Esophagus muscularis mucosa (tissue), 4 donors: ENCODE data around the gene INTS11. TPM values are rescaled to one million over a fixed set of nuclear protein-coding genes. Genes with fewer than 3 reads are reported as not detected.

Source experiments
- DNase-seq: peaks from one replicate; pipeline ENCODE4 v3.0.0-alpha.2; 2017; ENCODE audit errors: extremely low spot score
- H3K27ac ChIP-seq, 4 donors: fragments of 200-600 bp; sonication (generic); replicated peaks in 1 of 4; 1 replicate in 3 of 4; 2 replicates in 1 of 4; pipeline ENCODE4 v1.5.1; 2016 to 2019; ENCODE audit warnings: mild to moderate bottlenecking in 1 of 4
- H3K27me3 ChIP-seq, 4 donors: fragments of 200-600 bp; sonication (generic); one replicate each; pipeline versions ENCODE4 v1.5.1 to v1.6.0; 2016 to 2019
- H3K36me3 ChIP-seq, 4 donors: fragments of 200-600 bp; sonication (generic); one replicate each; pipeline ENCODE4 v1.5.1; 2016 to 2019
- H3K4me1 ChIP-seq, 4 donors: fragments of 200-600 bp; sonication (generic); one replicate each; pipeline ENCODE4 v1.5.1; 2016 to 2019
- H3K4me3 ChIP-seq, 4 donors: fragments of 200-600 bp; sonication (generic); 1 replicate in 2 of 4; 2 replicates in 2 of 4; pipeline ENCODE4 v1.5.1; 2016 to 2019; ENCODE audit warnings: mild to moderate bottlenecking in 4 of 4, moderate library complexity in 1 of 4
- H3K9me3 ChIP-seq, 4 donors: fragments of 200-600 bp; sonication (generic); 1 replicate in 3 of 4; 2 replicates in 1 of 4; pipeline ENCODE4 v1.5.1; 2016 to 2019
- EP300 ChIP-seq: sonication (generic); formaldehyde crosslinking; IDR thresholded peaks from one replicate; pipeline ENCODE4 v1.6.1; 2017; ENCODE audit warnings: antibody characterized with exemption
- POLR2A ChIP-seq: fragments of 450-650 bp; IDR thresholded peaks from one replicate; pipeline ENCODE4 v1.6.1; 2017; ENCODE audit warnings: antibody characterized with exemption, moderate library complexity, mild to moderate bottlenecking, low read depth
- POLR2AphosphoS5 ChIP-seq, 2 donors: sonication (generic); formaldehyde crosslinking; IDR thresholded peaks; one replicate each; pipeline ENCODE4 v1.6.1; 2017; ENCODE audit warnings: antibody characterized with exemption in 2 of 2
- WGBS: methylation state at CpG from one replicate; pipeline ENCODE4 v1.1.5; 2018; 5-methylcytosine and 5-hydroxymethylcytosine counted together
- intact Hi-C: fragments of 100-400 bp; cut with DNase I; formaldehyde crosslinking; loops from one replicate; pipeline ENCODE4 v1.15.1; 2023
- total RNA-seq, 4 donors: library from RNA; depleted of rRNA; stranded (reverse); fragments of >200 nt; gene quantifications; one replicate each; pipeline versions ENCODE4 v1.1.0 to v1.2.1, GENCODE V29; 2016
- TF ChIP-seq, protein P1 (sequence below), 3 experiments: fragments of 200-600 bp in 2 of 3; fragments of 450-650 bp in 1 of 3; sonication (generic) in 2 of 3; IDR thresholded peaks; one replicate each; pipeline ENCODE4 v1.5.1; 2017 to 2019; ENCODE audit warnings: antibody characterized with exemption in 3 of 3, mild to moderate bottlenecking in 2 of 3, moderate library complexity in 1 of 3

Gene INTS11
- total RNA-seq, 4 donors from 2014 or later = 75.9 to 121 (median 87.8) TPM

DNA sequence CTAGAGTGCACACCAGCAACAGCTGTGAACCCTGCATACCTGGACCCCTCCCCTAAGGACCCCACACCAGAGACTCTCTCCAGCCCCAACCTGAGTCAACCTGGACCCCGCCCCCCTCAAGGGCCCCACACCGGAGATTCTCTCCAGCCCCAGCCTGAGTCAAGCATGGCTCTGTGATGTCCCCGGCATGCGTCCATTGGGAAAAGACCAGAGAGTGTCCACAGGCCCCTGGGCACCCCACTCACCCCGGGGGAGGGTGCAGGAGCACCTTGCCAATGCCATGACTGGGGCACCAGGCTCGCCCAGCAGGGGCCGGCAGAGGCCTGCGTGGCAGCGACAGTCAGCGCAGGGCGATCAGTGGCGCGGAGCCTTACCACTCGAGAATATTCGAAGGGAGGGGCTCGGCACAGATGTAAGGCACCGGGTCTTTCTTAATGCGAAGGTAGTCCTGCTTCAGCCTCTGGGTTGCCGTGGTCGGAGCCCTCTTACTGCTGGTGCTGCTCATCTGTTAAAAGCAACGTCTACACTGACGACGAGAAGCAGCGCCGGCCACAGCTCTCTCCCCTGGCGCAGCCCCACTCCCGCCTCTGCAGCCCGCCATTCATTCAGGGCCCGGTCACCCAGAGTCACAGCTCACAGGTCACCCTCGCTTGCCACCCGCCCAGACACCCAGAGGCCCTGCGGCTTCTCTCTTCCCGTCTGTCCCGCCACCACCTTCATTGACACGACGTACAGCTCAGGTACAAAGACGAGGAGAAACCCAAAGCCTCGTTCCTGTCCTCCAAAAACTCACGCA is 56.8 kb downstream of the INTS11 start:
- TF ChIP-seq POLR2A (no peak), POLR2AphosphoS5 (IDR thresholded peaks at IDR 0.05) (no peak), EP300 (no peak)
- TF ChIP-seq, protein P1, sequence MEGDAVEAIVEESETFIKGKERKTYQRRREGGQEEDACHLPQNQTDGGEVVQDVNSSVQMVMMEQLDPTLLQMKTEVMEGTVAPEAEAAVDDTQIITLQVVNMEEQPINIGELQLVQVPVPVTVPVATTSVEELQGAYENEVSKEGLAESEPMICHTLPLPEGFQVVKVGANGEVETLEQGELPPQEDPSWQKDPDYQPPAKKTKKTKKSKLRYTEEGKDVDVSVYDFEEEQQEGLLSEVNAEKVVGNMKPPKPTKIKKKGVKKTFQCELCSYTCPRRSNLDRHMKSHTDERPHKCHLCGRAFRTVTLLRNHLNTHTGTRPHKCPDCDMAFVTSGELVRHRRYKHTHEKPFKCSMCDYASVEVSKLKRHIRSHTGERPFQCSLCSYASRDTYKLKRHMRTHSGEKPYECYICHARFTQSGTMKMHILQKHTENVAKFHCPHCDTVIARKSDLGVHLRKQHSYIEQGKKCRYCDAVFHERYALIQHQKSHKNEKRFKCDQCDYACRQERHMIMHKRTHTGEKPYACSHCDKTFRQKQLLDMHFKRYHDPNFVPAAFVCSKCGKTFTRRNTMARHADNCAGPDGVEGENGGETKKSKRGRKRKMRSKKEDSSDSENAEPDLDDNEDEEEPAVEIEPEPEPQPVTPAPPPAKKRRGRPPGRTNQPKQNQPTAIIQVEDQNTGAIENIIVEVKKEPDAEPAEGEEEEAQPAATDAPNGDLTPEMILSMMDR (IDR thresholded peaks at IDR 0.05) = no peak
- Histone ChIP-seq H3K9me3 (no peaks in the 10 kb centered on the region), H3K4me1 (peaks cover 29 to 61% (median 40%) of the 10 kb centered on the region in 4 donors), H3K36me3 (peaks cover 33 to 67% (median 60%) of the 10 kb centered on the region in 4 donors), H3K27me3 (no peaks in the 10 kb centered on the region), H3K27ac (no peak overlapping the region), H3K4me3 (no peak overlapping the region)
- intact Hi-C loops = no loop called here
- WGBS = 93% methylated on average over 25 of the region's 39 CpGs
- no peak for DNase-seq

DNA sequence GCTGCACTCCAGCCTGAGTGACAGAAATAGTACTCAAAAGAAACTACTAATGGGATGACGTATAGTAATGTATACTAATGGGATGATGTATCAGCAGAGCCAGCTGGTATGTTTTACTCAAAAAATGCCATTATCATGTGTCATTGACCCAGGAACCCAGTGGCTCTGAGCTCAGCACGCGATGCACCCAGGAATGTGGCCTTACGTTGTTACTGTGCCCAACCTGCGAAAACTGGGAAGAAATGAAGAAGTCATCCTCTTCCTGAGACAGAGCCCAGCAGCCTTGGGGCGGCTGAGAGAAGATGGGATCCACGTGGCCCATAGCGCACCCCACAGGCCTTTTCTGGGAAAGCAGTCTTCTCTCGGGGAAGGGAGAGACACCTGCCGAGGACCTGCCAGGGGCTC is 59.6 kb downstream of the INTS11 start:
- TF ChIP-seq, protein P1 (IDR thresholded peaks at IDR 0.05) = no peak
- no peak for TF ChIP-seq POLR2A
- TF ChIP-seq POLR2AphosphoS5 (IDR thresholded peaks at IDR 0.05) = no peak
- H3K4me3 ChIP-seq = no peak overlapping the region
- H3K27me3 ChIP-seq = no peaks in the 10 kb centered on the region
- no peak for DNase-seq
- no peak overlapping the region for H3K27ac ChIP-seq
- H3K36me3 ChIP-seq = peaks cover 43 to 93% (median 84%) of the 10 kb centered on the region in 4 donors
- H3K4me1 ChIP-seq = peaks cover 5 to 33% (median 15%) of the 10 kb centered on the region in 4 donors
- 73% methylated on average over 10 of the region's 10 CpGs for WGBS
- intact Hi-C loops = no loop called here
- H3K9me3 ChIP-seq = no peaks in the 10 kb centered on the region

DNA sequence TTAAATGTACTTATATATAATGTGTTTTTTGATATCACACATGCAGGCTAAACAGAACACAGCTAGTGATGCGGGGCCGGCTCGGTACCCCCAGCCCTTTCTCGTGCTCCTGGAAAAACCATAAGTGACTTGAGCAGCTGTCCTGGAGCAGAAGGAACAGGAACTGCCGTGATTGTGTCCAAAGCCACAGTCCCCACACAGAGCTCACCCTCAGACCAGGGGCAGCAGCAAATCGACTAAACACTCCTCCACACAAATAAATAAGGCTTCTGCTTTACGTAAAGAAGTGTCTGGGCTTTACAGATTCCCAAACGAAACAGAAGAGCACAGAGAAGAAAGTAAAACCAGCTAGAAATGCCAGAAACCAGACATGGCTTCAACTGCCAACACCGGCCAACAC is 60.4 kb downstream of the INTS11 start:
- no peak for TF ChIP-seq POLR2A
- TF ChIP-seq, protein P1 (IDR thresholded peaks at IDR 0.05) = no peak
- no peak for TF ChIP-seq POLR2AphosphoS5 (IDR thresholded peaks at IDR 0.05)
- TF ChIP-seq EP300 = no peak
- Histone ChIP-seq H3K4me1 (peaks cover 0 to 26% (median 12%) of the 10 kb centered on the region in 4 donors), H3K36me3 (peaks cover 46 to 99% (median 92%) of the 10 kb centered on the region in 4 donors), H3K9me3 (no peaks in the 10 kb centered on the region), H3K27ac (no peak overlapping the region), H3K4me3 (no peak overlapping the region), H3K27me3 (no peaks in the 10 kb centered on the region)
- DNase-seq = no peak
- 82% methylated on average over 9 of the region's 9 CpGs for WGBS
- intact Hi-C loops = no loop called here

DNA sequence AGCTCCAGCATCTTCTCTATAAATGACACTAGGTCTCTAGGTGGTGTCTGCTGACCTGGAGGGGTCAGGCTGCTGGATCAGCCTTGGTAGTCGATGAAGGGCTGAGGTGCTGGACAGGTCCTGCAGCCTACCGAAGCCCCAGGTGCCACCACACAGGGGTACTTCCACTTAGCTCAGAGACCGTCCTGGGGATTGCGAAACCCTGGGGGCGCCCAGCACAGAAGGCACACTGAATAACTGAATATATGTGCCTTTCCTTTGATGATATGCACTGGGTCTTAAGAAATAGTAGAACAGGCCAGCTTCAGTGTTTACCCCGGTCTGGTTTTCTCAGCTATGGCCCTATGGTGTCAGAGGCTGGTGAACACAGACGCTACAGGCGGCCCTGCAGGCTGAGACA is 61.7 kb downstream of the INTS11 start:
- Histone ChIP-seq H3K4me1 (peaks cover 0 to 22% (median 8%) of the 10 kb centered on the region in 4 donors), H3K27me3 (no peaks in the 10 kb centered on the region), H3K36me3 (peaks cover 47 to 100% (median 93%) of the 10 kb centered on the region in 4 donors), H3K9me3 (no peaks in the 10 kb centered on the region), H3K4me3 (no peak overlapping the region), H3K27ac (no peak overlapping the region)
- 97% methylated on average over 4 of the region's 8 CpGs for WGBS
- intact Hi-C loops = no loop called here
- no peak for TF ChIP-seq POLR2AphosphoS5 (IDR thresholded peaks at IDR 0.05)
- TF ChIP-seq EP300 = no peak
- TF ChIP-seq, protein P1 (IDR thresholded peaks at IDR 0.05) = no peak
- no peak for TF ChIP-seq POLR2A
- no peak for DNase-seq
